Liver (tissue), 9 donors: ENCODE data around the gene ARHGEF10L. TPM values are rescaled to one million over a fixed set of nuclear protein-coding genes. Genes with fewer than 3 reads are reported as not detected.

ENCODE experiments used
- DNase-seq: peaks from one replicate; pipeline ENCODE4 v3.0.0-alpha.2; 2017; ENCODE audit warnings: low spot score
- H3K27ac ChIP-seq, 2 donors: one replicate each; pipeline ENCODE4 v1.7.0; 2013; ENCODE audit warnings: inconsistent platforms in 2 of 2, low read length in 2 of 2, control low read depth in 1 of 2, low read depth in 1 of 2, mild to moderate bottlenecking in 1 of 2
- H3K27me3 ChIP-seq, 4 donors: one replicate each; pipeline versions ENCODE4 v1.6.1 to v1.7.0; 2013; ENCODE audit warnings: low read length in 3 of 4, inconsistent platforms in 1 of 4, mild to moderate bottlenecking in 1 of 4, moderate library complexity in 1 of 4; ENCODE audit not compliant: control insufficient read depth in 4 of 4, insufficient read depth in 4 of 4
- H3K36me3 ChIP-seq, 4 donors: one replicate each; pipeline versions ENCODE4 v1.6.1 to v1.7.0; 2013; ENCODE audit warnings: low read length in 3 of 4, mild to moderate bottlenecking in 3 of 4, low read depth in 1 of 4, moderate library complexity in 1 of 4; ENCODE audit not compliant: control insufficient read depth in 4 of 4, insufficient read depth in 3 of 4
- H3K4me1 ChIP-seq, 4 donors: one replicate each; pipeline versions ENCODE4 v1.6.1 to v1.7.0; 2013; ENCODE audit warnings: low read length in 3 of 4, mild to moderate bottlenecking in 3 of 4, moderate library complexity in 1 of 4; ENCODE audit not compliant: control insufficient read depth in 4 of 4, insufficient read depth in 4 of 4
- H3K4me3 ChIP-seq, 3 donors: one replicate each; pipeline versions ENCODE4 v1.6.1 to v1.7.0; 2013; ENCODE audit warnings: low read length in 3 of 3, control low read depth in 1 of 3, low read depth in 1 of 3, mild to moderate bottlenecking in 1 of 3
- H3K9ac ChIP-seq, 2 donors: one replicate each; pipeline ENCODE4 v1.7.0; 2013; ENCODE audit warnings: low read length in 2 of 2, mild to moderate bottlenecking in 2 of 2, moderate library complexity in 2 of 2, control low read depth in 1 of 2, low read depth in 1 of 2
- H3K9me3 ChIP-seq, 4 donors: one replicate each; pipeline versions ENCODE4 v1.6.1 to v1.7.0; 2013; ENCODE audit warnings: low read length in 3 of 4; ENCODE audit not compliant: control insufficient read depth in 4 of 4
- EGR1 ChIP-seq, 2 donors: IDR thresholded peaks; 2 replicates each; pipeline ENCODE4 v1.6.1; 2016 to 2018; ENCODE audit warnings: antibody characterized with exemption in 2 of 2, low read depth in 2 of 2
- FOXA1 ChIP-seq: IDR thresholded peaks from 2 replicates; pipeline ENCODE4 v1.6.1; 2016; ENCODE audit warnings: antibody characterized with exemption
- FOXA2 ChIP-seq: IDR thresholded peaks from 2 replicates; pipeline ENCODE4 v1.6.1; 2016; ENCODE audit warnings: antibody characterized with exemption
- HNF4A ChIP-seq, 2 donors: conservative IDR thresholded peaks; 2 replicates each; pipeline ENCODE4 v1.6.1; 2016; ENCODE audit warnings: antibody characterized with exemption in 2 of 2, mild to moderate bottlenecking in 2 of 2
- JUND ChIP-seq, 2 donors: IDR thresholded peaks; 2 replicates each; pipeline ENCODE4 v1.6.1; 2016; ENCODE audit warnings: antibody characterized with exemption in 2 of 2
- NR2F2 ChIP-seq: IDR thresholded peaks from 2 replicates; pipeline ENCODE4 v1.6.1; 2016; ENCODE audit warnings: antibody characterized with exemption
- RAD21 ChIP-seq, 2 donors: IDR thresholded peaks; 2 replicates each; pipeline ENCODE4 v1.6.1; 2016; ENCODE audit warnings: antibody characterized with exemption in 2 of 2, mild to moderate bottlenecking in 2 of 2
- RXRA ChIP-seq, 2 donors: IDR thresholded peaks; 2 replicates each; pipeline ENCODE4 v1.6.1; 2017 to 2018; ENCODE audit warnings: antibody characterized with exemption in 2 of 2, mild to moderate bottlenecking in 1 of 2
- SP1 ChIP-seq: IDR thresholded peaks from 2 replicates; pipeline ENCODE4 v1.6.1; 2018; ENCODE audit warnings: antibody characterized with exemption, mild to moderate bottlenecking
- TAF1 ChIP-seq: conservative IDR thresholded peaks from 2 replicates; pipeline ENCODE4 v1.6.1; 2016; ENCODE audit warnings: antibody characterized with exemption, mild to moderate bottlenecking
- YY1 ChIP-seq: IDR thresholded peaks from 2 replicates; pipeline ENCODE4 v1.6.1; 2016; ENCODE audit warnings: antibody characterized with exemption, mild to moderate bottlenecking
- WGBS: extraction: QIAGEN DNeasy Blood & Tissue Kit; methylation state at CpG from one replicate; pipeline ENCODE4 v1.1.7; 2013; 5-methylcytosine and 5-hydroxymethylcytosine counted together
- polyA plus RNA-seq, 2 donors: library from polyadenylated mRNA; stranded (reverse) in 1 of 2; unstranded in 1 of 2; fragments of 200-250 nt in 1 of 2; fragments of >200 nt in 1 of 2; fragmentation: Nextera tagmentation in 1 of 2; extraction: Ambion mirVana in 1 of 2; gene quantifications; one replicate each; pipeline versions ENCODE4 v1.2.1 to v1.2.3, GENCODE V29; 2013 to 2015
- total RNA-seq, 2 donors: library from RNA; depleted of rRNA; stranded (reverse); fragments of >200 nt; gene quantifications; one replicate each; pipeline ENCODE4 v1.2.3, GENCODE V29; 2014
- TF ChIP-seq, protein P1 (sequence below): IDR thresholded peaks from 2 replicates; pipeline ENCODE4 v1.6.1; 2016; ENCODE audit warnings: antibody characterized with exemption
- TF ChIP-seq, protein P2 (sequence below): fragments of 150-350 bp; IDR thresholded peaks from 2 replicates; pipeline ENCODE4 v1.5.1; 2017; ENCODE audit warnings: improper control_type of control experiment, low read depth, low read length; ENCODE audit not compliant: missing input control
- TF ChIP-seq, protein P3 (sequence below): IDR thresholded peaks from 2 replicates; pipeline ENCODE4 v1.6.1; 2016; ENCODE audit warnings: antibody characterized with exemption
- TF ChIP-seq, protein P4 (sequence below): IDR thresholded peaks from 2 replicates; pipeline ENCODE4 v1.6.1; 2016; ENCODE audit warnings: antibody characterized with exemption, mild to moderate bottlenecking
- donor health status: healthy.
- donor health status: healthy.
- donor health status: healthy.
- donor health status: healthy.
- donor health status: healthy.

ARHGEF10L gene
- total and polyA plus RNA-seq, 4 donors, result 26.3 to 169 (median 57.5) TPM

DNA sequence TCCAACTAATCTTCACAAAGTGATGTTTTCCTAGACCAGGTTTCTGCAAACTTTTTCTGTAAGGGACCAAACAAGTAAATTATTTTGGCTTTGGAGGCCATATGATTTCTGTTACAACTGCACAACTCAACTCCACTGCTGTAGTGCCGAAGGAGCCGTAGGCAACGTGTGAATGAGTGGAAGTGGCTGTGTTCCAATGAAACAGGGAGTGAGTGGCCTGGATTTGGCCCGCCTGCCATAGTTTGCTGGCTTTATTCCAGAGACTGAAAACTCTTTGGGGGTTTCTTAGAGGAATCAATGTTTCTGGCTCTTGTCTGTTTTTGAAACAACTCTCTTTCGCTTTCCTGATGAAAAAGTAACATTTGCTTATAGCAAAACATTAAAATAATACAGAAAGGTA, 203.1 kb downstream of the ARHGEF10L start:
- Histone ChIP-seq H3K9me3 (no peaks in the 10 kb centered on the region), H3K9ac (no peak overlapping the region), H3K27ac (no peak overlapping the region), H3K36me3 (no peaks in the 10 kb centered on the region), H3K27me3 (no peaks in the 10 kb centered on the region), H3K4me3 (no peak overlapping the region), H3K4me1 (no peaks in the 10 kb centered on the region)
- no peak for DNase-seq
- no peak for TF ChIP-seq FOXA1
- no peak for TF ChIP-seq NR2F2
- TF ChIP-seq YY1, result no peak
- TF ChIP-seq TAF1, result no peak
- no peak for TF ChIP-seq RAD21 (IDR thresholded peaks at IDR 0.05)
- TF ChIP-seq, protein P1, sequence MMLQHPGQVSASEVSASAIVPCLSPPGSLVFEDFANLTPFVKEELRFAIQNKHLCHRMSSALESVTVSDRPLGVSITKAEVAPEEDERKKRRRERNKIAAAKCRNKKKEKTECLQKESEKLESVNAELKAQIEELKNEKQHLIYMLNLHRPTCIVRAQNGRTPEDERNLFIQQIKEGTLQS, result no peak
- TF ChIP-seq, protein P2, sequence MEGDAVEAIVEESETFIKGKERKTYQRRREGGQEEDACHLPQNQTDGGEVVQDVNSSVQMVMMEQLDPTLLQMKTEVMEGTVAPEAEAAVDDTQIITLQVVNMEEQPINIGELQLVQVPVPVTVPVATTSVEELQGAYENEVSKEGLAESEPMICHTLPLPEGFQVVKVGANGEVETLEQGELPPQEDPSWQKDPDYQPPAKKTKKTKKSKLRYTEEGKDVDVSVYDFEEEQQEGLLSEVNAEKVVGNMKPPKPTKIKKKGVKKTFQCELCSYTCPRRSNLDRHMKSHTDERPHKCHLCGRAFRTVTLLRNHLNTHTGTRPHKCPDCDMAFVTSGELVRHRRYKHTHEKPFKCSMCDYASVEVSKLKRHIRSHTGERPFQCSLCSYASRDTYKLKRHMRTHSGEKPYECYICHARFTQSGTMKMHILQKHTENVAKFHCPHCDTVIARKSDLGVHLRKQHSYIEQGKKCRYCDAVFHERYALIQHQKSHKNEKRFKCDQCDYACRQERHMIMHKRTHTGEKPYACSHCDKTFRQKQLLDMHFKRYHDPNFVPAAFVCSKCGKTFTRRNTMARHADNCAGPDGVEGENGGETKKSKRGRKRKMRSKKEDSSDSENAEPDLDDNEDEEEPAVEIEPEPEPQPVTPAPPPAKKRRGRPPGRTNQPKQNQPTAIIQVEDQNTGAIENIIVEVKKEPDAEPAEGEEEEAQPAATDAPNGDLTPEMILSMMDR, result no peak
- whole genome bisulfite sequencing, result 55% methylated on average over 5 of the region's 5 CpGs

DNA sequence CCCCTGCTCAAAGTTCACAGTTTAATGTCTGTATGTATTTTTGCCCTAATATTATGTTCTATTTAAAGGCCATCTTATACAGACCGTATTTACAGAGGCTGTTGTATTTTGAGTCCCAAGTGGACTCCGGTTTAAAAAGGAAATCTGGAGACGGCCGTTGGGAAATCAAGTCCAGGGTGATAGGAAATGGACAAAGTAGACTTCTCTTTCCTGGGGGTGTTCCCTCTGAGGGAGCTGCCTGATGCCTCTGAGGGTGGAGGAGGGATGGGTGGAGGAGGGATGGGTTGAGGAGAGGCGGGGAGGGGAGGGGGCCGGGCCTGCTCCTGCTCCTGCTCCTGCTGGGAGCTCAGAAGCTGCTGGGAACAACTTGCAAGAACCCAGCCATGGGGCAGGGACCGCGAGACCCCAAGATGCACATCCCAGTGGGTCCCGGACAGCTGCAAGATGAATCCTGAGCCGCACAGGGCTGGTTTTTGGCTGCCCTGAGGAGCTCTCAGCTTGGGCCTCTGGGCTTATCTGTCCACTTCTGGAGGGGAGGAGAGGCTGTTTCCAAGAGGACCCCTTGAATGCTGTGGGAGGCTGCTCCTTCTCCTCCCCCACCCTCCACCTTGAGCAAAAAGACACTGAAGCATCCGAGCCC, 203.6 kb downstream of the ARHGEF10L start:
- H3K36me3 ChIP-seq, result no peaks in the 10 kb centered on the region
- no peaks in the 10 kb centered on the region for H3K27me3 ChIP-seq
- no peak for DNase-seq
- no peak overlapping the region for H3K27ac ChIP-seq
- no peak overlapping the region for H3K4me3 ChIP-seq
- no peak for TF ChIP-seq YY1
- TF ChIP-seq, protein P3, sequence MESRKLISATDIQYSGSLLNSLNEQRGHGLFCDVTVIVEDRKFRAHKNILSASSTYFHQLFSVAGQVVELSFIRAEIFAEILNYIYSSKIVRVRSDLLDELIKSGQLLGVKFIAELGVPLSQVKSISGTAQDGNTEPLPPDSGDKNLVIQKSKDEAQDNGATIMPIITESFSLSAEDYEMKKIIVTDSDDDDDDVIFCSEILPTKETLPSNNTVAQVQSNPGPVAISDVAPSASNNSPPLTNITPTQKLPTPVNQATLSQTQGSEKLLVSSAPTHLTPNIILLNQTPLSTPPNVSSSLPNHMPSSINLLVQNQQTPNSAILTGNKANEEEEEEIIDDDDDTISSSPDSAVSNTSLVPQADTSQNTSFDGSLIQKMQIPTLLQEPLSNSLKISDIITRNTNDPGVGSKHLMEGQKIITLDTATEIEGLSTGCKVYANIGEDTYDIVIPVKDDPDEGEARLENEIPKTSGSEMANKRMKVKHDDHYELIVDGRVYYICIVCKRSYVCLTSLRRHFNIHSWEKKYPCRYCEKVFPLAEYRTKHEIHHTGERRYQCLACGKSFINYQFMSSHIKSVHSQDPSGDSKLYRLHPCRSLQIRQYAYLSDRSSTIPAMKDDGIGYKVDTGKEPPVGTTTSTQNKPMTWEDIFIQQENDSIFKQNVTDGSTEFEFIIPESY, result no peak
- no peak for TF ChIP-seq FOXA1
- TF ChIP-seq, protein P1, result no peak
- no peak for TF ChIP-seq FOXA2
- TF ChIP-seq RAD21 (IDR thresholded peaks at IDR 0.05), result no peak
- TF ChIP-seq EGR1 (IDR thresholded peaks at IDR 0.05; ENCODE audit: low read depth in 2 of 2), result no peak
- WGBS, result 63% methylated on average over 11 of the region's 11 CpGs
- no peaks in the 10 kb centered on the region for H3K9me3 ChIP-seq
- no peak overlapping the region for H3K9ac ChIP-seq
- H3K4me1 ChIP-seq, result no peaks in the 10 kb centered on the region

DNA sequence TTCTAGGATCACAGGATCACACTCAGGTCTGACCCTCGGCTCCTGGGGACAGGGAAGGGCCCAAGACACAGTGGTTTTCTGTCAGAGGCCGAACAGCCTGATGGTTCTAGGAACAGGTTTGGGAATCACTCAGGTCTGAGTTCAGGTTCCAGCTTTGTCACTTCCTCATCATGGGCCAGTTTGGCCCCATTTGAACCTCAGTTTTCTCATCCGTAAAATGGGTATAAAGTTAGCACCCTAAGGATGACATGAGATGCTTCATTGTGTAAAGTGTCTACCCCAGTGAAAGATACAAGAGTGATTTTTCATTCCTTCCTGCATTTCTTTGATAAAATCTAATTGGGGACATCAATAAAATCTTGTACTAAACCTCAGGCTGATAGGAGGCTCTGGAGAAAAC, 204.4 kb downstream of the ARHGEF10L start:
- no peak overlapping the region for H3K4me3 ChIP-seq
- no peak overlapping the region for H3K9ac ChIP-seq
- DNase-seq, result no peak
- no peaks in the 10 kb centered on the region for H3K9me3 ChIP-seq
- H3K4me1 ChIP-seq, result no peaks in the 10 kb centered on the region
- H3K36me3 ChIP-seq, result no peaks in the 10 kb centered on the region
- WGBS, result 93% methylated on average over 3 of the region's 3 CpGs
- no peak overlapping the region for H3K27ac ChIP-seq
- H3K27me3 ChIP-seq, result no peaks in the 10 kb centered on the region
- TF ChIP-seq HNF4A (conservative IDR thresholded peaks at IDR 0.05) (no peak), TAF1 (no peak), RXRA (IDR thresholded peaks at IDR 0.05) (no peak), YY1 (no peak), SP1 (no peak), NR2F2 (no peak), JUND (IDR thresholded peaks at IDR 0.05) (no peak), FOXA2 (no peak)
- TF ChIP-seq, protein P3, result no peak
- TF ChIP-seq, protein P4, sequence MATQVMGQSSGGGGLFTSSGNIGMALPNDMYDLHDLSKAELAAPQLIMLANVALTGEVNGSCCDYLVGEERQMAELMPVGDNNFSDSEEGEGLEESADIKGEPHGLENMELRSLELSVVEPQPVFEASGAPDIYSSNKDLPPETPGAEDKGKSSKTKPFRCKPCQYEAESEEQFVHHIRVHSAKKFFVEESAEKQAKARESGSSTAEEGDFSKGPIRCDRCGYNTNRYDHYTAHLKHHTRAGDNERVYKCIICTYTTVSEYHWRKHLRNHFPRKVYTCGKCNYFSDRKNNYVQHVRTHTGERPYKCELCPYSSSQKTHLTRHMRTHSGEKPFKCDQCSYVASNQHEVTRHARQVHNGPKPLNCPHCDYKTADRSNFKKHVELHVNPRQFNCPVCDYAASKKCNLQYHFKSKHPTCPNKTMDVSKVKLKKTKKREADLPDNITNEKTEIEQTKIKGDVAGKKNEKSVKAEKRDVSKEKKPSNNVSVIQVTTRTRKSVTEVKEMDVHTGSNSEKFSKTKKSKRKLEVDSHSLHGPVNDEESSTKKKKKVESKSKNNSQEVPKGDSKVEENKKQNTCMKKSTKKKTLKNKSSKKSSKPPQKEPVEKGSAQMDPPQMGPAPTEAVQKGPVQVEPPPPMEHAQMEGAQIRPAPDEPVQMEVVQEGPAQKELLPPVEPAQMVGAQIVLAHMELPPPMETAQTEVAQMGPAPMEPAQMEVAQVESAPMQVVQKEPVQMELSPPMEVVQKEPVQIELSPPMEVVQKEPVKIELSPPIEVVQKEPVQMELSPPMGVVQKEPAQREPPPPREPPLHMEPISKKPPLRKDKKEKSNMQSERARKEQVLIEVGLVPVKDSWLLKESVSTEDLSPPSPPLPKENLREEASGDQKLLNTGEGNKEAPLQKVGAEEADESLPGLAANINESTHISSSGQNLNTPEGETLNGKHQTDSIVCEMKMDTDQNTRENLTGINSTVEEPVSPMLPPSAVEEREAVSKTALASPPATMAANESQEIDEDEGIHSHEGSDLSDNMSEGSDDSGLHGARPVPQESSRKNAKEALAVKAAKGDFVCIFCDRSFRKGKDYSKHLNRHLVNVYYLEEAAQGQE, result no peak
